GM19397 (cell line): Measurements from ENCODE around the gene FBXO15.

Source experiments
- ATAC-seq: cut with Tn5 transposase; IDR thresholded peaks from one replicate; pipeline ENCODE4 v1.9.1; 2021; ENCODE audit warnings: mild to moderate bottlenecking, moderate library complexity; ENCODE audit not compliant: unreplicated experiment

FBXO15 gene

GRCh38 chr18:74064510-74064909 lies 83.1 kb downstream of the FBXO15 start:
- no peak for ATAC-seq

DNA sequence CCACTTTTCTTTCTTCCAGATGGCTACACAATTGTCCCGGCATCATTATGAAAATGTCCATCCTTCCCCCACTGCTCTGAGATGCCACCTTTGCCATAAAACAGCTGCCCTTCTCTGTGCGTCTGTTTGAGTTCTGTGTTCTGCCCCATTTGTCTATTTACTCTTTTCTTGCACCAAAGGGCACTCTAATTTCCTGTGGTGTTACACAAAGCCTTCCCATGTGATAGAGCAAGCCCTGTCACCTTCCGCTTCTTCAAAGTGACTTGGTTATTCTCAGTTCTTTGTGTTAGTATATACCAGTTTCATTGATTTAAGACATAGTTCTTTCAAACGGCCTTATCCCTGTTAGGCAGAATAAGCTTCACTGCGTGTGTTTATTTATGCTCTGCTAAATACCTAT lies 84.1 kb downstream of the FBXO15 start:
- no peak for ATAC-seq

DNA sequence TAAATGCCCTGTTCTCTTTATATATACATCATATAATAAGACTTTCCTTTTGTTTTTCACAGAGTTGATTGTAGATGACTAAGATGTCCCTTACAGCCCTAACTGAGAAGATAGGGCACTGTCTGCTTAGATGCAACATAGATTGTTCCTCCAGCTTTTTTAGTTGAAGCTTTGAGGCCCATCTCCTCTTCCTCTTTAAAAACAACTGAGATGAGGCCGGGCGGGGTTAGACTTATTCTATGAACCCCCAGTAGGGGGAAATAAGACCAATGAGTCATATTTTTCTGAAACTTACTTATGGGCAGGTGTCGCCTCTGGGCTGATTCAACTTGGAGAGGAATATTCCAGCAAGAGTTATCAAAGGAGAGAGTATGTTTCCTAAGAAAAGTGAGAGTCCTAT lies 84.6 kb downstream of the FBXO15 start:
- ATAC-seq, result no peak

DNA sequence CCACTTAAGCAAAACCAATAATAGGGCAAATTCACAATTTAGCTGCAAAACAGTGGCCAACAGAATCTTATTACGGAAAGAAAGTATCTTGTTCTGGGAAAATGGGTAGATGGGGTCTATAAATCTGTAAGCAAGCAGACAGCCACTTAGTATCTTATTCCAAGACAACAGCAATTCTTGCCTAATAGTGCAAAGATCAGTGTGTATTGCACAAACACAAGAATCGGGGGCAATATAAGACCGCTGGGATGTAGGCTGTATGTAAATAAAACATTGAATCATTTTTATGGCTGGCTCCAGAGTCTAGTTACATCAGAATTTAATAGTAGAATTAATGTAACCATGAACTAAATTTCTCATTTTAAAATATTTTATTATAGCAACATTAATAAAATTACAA lies 85.6 kb downstream of the FBXO15 start:
- ATAC-seq, result no peak

DNA sequence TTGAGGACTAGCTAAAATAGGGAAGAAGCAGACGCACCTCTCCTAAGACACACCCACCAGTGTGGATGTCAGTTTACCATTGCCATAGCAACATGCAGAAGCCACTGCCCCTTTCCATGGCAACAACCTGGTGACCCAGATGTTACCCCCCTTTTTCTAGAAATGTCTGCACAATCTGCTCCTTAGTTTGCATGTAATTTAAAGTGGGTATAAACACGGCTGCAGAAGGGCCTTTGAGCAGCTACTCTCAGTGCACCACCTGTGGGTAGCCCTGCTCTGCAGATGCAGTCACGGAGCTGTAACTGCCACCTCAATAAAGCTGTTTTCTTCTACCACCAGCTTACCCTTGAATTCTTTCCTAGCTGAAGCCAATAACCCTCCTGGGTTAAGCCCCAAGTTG lies 87.1 kb downstream of the FBXO15 start:
- no peak for ATAC-seq

- no peak for ATAC-seq
These were observed 96.8 kb downstream of the FBXO15 start for GRCh38 chr18:74050807-74051206.

GRCh38 chr18:74040459-74041332 lies 106.9 kb downstream of the FBXO15 start:
- peak; percentile 77 for ATAC-seq

- ATAC-seq, result no peak
These were observed 107.6 kb downstream of the FBXO15 start for GRCh38 chr18:74040008-74040407.

DNA sequence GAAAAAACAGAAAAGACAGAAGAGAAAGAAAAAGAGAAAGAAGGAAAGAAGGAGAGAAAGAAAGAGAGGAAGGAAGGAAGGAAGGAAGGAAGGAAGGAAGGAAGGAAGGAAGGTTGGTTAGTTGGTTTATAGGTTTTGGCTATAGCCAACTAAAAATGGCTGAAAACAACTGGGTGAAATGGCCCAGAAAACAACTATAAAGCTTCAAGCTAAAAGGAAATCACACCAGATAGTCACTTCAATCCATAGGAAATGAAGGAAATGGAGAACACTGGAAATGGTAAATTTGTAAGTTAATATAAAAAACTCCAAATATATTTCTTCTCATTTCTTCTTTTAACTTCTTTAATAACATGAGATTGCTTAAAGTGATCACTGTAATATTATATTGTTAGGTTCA lies 118.5 kb downstream of the FBXO15 start:
- no peak for ATAC-seq
